ENCODE measurements around the gene SMYD3.

DNA sequence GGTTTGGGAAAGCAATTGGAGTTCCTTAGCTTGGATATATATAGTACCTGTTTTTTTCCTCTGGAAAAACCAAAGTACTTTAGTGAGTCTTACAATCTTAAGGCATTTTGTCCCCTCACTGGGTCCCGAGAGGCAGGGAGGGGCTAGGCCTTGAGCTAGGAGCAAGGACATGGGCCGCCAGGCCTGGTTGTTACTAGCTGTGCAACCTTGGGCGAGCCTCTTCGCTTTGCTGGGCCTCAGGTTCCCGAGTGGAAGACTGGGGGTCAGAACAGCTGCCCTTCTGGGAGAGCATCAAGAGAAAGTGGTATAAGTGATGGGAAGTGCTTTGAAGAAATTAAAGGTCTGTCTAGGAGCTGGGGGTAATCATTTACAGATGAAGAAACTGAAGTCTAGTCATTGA lies 799.1 kb downstream of the SMYD3 start:
- TF ChIP-seq EZH2 (IDR thresholded peaks at IDR 0.05; ENCODE audit: borderline replicate concordance, insufficient read depth, low read depth, low read length, poor library complexity, severe bottlenecking): no peak
- TF ChIP-seq, protein P1, sequence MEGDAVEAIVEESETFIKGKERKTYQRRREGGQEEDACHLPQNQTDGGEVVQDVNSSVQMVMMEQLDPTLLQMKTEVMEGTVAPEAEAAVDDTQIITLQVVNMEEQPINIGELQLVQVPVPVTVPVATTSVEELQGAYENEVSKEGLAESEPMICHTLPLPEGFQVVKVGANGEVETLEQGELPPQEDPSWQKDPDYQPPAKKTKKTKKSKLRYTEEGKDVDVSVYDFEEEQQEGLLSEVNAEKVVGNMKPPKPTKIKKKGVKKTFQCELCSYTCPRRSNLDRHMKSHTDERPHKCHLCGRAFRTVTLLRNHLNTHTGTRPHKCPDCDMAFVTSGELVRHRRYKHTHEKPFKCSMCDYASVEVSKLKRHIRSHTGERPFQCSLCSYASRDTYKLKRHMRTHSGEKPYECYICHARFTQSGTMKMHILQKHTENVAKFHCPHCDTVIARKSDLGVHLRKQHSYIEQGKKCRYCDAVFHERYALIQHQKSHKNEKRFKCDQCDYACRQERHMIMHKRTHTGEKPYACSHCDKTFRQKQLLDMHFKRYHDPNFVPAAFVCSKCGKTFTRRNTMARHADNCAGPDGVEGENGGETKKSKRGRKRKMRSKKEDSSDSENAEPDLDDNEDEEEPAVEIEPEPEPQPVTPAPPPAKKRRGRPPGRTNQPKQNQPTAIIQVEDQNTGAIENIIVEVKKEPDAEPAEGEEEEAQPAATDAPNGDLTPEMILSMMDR (IDR thresholded peaks at IDR 0.05): no peak
